Measurements from ENCODE around the gene COPB2.
"Not testable (repeated sequence)": the region's sequence is repeated elsewhere in the genome, so short reads cannot be mapped to it uniquely, and the experiment has no call there.

The COPB2 gene

DNA sequence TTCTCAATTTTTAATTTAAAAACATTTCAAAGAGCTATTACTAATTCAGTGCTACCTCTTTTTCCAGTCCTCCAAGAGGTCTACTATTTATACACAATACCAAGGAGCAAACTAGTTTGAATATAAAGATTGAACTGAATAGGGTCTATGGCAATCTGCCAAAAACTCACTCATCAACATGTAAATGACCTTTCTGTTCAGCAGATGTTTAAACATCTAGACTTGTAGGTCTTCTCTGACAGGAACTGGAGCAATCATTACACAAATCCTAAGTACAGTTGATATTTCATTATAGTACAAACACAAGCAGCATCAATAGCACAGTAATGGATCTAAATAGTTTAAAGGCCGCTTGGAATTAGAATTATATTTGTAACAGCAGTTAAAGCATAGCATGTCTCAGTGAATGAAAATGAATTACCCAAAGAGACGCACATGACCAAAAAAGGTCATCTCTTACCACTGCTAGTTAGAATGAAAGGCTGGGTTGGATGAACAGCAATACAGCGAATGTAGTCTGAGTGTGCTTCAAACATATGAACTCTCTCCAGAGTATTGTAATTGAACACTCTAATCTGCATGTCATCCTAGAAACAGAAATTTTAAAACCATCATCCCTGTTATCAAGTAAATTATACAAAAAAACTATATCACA lies 10.7 kb downstream of the COPB2 start:
- DNase-seq (ENCODE audit: low spot score) = peak; percentile 23

DNA sequence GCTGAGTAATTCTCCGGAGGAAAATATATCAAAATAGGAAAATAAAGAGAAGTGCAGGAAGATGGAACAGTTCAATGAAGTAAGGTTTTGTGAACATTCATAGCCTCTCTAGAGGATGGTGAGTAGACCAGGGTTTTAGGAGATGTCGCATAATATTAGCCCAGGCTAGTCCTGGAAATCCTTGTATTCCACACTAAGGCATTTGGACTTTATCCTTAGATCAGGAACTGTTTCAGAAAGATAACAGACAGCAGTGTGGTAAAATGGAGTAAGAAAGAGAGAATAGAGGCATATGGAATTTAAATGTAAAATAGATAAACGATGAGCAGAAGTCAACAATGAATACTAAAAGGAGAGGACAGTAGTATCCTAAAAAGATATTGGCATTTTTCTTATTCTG lies 12.1 kb downstream of the COPB2 start:
- DNase-seq (ENCODE audit: low spot score) = no peak

DNA sequence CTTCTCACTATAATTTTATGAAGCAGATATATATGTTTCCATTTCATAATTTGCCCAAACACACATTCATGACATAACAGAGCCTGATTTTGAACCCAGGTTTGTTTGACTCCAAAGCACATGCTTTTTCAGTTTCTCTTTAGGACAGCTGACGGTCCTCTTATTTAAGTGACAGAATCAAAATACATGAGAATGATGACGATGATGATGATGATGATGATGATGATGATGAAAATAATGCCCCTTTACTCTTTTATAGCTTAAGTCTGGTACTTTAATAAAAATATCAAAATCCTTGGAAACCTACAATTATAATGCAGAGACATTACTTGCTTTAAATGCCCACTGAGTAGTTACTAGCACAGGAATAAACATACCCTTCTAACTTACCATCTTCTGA lies 15.3 kb downstream of the COPB2 start:
- DNase-seq (ENCODE audit: low spot score) = no peak

DNA sequence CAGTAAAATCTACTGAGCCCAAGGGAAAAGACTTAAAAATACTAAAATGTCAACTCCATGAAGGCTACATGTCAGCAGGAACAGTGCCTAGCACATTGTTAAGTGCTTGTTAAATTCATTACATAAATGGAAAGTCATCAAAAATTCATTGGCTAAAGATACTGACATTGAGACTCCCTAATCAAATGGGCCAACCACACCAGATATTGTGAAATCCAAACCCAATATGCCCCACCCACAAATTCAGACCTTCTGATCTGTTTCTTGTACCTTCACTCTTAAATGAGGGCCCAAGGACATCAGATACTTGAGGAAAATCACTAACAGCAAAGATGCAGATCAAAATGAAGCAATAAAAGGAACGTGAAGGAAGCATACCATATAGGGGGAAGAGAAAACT lies 24.9 kb downstream of the COPB2 start:
- no peak for DNase-seq (ENCODE audit: low spot score)

DNA sequence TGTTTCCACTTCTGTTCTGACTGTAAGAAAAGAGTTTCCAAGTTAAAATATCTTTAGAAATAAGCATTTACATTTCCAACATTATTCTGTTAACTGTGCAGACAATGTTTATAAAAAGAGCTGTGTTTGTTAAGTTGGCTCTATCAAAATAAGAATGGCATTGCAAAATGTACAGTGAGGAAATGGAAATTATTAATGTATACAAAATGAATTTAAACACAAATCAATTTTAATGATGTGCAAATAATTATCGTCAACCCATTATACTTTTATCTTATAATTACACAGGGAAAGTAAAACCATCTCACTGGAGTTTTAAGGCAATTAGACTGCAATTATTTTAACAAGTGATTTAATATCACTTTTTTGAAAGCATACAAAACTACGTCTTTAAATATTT lies 28.2 kb downstream of the COPB2 start:
- DNase-seq (ENCODE audit: low spot score) = no peak

DNA sequence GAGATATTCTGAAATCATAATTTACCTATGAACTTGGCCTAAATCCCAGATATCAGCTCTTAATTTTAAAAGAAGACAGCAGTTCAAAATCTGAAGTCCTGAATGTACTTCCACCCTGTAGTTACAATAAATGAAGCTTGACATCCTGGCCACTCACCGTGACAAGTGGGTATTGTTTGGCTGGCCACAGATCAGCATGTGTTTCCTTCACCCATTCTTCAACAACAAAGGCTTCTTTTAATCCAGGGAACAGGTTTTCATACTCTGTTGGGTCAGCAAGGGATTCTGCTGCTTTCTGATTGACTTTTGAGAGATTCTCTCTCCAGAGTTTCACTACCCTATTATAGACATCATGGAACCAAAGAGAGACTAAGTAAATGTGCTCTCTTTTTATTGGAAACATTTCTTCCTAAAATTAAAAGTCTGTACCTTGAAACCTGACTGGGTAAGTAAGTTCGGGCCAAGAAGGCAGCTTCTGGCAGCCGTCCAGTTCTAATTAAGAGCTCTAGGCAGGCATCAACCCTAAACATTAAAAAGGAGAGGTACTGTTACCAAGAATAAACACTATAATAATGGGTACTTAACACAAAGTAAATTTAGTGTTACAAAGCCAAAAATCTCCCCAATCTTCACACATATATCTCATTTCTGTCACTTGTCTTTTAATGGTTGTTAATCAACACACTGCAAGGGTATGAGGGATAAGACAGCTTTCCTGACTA lies 30.4 kb downstream of the COPB2 start:
- DNase-seq (ENCODE audit: low spot score) = no peak

DNA sequence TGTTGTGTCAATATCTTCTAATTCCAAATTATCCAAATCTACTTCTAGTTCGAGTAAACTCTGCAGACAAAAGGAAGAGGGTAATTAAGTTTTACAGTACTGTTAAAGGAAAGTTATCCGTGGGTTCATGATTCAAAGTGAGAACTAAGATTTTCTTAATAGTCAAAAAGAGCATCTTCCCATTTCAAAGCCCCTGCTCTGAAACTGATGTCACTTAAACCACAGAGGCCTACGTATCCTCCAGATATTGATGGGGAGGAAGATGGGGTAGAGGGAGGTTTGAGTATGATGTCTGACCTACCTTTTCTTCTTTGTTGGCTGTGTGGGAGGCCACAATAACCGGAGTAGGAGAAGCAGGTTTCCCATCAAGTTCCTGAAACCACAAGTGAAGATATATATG lies 31.5 kb downstream of the COPB2 start:
- no peak for DNase-seq (ENCODE audit: low spot score)

DNA sequence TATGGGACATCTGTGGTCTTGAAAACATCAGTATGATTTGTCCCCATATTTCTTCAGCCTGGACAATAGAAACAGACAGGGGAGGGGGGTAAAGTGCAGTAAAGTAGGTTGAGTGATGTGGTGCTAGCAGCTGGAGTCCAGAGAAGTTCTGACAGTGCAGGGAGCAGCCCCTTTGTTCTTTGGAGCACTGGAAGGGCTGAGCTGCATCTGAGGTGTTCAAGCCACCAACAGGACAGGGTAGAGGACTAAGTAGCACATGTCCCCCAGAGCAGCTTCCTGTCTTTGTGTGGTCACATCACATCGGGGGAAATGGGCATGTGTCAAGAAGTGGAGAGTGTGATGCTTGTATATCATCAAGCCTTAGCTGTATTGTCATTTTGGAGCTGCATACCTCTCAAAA lies 33.6 kb downstream of the COPB2 start:
- no peak for DNase-seq (ENCODE audit: low spot score)

DNA sequence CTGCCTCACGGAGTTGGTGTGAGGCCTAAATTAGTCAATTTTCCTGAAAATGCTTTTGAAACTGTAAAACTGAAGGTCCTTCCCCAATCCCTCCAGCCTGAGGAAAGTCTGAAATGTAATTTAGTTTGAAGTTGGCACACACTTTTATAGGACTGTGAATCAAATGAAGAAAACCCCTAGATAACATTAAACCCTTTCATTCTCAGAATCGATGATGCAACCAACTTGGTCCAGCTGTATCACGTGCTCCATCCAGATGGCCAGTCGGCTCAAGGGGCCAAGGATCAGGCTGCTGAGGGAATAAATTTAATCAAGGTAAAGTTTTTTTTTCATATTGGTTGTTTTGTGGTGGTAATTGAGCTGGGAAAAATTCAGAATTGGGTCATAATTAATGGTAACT lies 34.0 kb downstream of the COPB2 start:
- DNase-seq (ENCODE audit: low spot score) = no peak

DNA sequence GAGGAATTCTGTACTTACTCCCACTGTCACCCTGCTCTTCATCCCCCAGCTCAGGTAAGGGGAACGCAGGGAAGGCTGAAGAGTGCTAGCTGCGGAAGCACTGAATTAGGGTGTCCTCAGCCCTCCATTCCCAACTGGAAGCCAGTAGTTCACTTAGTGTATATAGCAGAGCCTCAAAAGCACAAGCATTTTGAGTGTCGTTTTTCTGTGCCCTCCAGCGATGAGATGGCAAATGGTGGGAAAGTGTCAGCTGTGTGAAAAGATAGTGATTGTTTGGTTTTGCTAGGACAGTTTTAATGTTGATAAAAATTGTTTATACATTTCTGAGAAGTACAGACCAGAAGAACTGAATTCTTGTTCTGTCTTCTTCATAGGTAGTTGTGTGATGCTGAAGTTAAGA lies 34.8 kb downstream of the COPB2 start:
- peak; percentile 8 for DNase-seq (ENCODE audit: low spot score)

DNA sequence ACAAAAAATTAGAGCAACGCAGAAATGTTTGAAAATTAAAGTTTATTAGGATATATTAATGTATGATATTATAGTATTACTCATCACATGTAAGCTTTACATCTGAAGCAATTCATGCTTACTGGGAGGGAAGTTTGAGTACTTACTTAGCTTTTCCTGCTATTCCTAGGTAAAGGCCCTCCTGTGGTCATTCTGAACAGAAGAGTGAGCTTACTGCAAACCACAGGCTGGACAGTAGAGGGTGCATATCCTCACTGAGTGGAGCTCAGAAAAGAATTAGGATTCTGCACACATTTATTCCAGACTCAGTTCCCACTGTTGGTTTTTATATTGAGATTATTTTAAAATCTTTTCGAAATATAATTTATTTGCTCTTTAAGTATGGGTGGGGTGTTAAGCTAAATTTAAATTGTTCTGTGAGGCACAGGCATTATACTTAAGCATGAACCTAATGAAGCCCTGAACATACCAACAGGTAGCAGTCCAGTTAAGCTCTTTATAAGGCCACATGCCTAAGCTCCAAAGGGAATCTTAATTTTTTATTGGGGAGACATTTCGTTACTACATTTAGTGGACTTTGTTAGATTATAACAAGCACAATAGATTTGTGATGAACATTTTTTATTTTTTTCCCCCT lies 35.4 kb downstream of the COPB2 start:
- DNase-seq (ENCODE audit: low spot score) = peak; percentile 53

DNA sequence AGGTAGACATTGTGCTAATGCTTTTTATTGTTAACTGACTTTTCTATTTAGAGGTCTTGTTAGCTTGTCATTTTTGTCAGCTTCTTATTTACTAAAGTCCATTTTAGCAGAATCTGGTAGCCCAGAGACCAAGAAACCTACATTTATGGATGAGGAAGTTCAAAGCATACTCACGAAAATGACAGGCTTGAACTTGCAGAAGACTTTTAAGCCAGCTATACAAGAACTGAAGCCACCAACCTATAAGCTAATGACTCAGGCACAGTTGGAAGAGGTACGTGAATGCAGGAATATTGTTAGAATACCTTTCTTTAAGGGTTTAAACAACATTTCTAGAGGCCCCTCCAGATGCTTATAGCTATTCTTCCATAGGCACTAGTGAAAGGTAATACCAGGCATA lies 42.7 kb downstream of the COPB2 start:
- no peak for DNase-seq (ENCODE audit: low spot score)

DNA sequence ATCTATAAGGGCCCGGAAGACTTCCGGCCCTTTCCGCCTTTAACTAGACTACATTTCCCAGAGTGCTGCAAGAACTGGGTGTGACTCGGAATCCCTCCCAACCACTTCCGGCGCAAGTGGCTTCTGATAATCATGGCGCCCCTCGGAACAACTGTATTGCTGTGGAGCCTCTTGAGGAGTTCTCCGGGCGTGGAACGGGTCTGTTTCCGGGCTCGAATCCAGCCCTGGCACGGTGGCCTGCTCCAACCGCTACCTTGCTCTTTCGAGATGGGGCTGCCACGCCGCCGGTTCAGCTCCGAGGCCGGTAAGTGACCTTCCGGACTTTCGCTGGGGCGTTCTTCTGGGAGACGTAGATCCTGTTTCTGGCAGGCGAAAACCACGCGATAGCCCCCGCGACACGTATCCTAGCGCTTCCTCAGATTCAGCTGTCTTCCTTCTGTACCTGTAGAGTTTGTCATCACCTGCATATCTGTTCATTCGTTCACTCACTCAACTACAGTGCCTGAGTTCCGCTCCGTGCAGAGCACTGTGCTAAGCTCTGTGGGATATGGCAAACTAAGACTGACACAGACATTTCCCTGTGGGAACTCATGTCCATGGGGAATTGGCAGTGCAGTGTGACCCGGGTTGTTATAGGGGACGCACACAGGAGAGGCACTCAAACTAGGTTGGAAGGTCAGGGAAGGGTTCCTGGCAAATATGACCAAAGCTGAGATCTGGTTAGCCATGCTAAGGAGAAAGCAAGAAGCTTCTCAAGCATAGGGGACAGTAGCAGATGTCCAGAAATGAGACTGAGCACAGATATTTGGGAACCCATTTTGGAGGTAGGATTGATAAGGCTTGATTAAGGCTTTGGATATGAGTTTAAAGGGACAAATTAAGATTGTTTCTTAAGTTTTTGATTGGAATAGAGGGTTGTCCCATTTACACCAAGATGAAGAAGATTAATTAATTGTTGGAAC lies 45.3 kb downstream of the COPB2 start, which contains the start of gene MRPS22:
Gene MRPS22, plus strand, starts transcription at position 126 of the 962 bp plus-strand sequence. Its CDS starts 7 bp downstream, at position 133.
- peak; percentile 88 for DNase-seq (ENCODE audit: low spot score)

DNA sequence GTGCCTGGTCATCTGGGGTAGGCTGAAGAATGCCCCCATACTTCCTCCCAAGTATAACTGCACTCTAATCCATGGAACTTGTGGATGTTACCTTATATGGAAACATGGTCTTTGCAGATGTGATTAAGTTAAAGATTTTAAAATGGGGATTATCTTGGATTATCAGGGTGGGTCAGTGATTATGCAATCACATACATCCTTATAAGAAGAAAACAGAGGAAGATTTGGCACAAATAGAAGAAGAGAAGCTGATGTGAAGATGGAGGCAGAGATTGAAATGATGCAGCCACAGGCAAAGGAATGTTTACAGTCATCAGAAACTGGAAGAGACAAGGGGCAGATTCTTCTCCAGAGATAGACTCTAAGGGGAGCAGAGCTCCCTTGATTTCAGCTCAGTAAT lies 47.4 kb downstream of the COPB2 start:
- no peak for DNase-seq (ENCODE audit: low spot score)

DNA sequence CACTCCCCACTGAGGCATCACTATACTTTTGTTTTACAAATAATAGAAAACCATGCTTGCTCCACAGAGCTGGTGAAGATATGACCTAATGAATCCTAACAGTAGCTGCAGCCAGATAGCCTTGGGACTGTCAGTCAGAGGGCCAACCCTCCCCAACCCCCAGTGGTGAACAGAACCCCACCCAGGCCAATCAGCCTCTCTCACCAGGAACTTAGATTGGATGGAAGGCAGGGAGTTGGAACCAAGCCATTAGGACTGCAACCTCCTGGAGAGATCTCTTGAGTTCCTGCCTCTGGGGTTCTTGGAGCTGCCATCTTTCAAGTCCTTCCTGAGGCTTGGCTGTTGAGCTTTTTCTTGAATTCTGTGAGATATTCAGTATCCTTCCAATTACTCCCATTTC lies 48.7 kb downstream of the COPB2 start:
- DNase-seq (ENCODE audit: low spot score) = peak; percentile 25

DNA sequence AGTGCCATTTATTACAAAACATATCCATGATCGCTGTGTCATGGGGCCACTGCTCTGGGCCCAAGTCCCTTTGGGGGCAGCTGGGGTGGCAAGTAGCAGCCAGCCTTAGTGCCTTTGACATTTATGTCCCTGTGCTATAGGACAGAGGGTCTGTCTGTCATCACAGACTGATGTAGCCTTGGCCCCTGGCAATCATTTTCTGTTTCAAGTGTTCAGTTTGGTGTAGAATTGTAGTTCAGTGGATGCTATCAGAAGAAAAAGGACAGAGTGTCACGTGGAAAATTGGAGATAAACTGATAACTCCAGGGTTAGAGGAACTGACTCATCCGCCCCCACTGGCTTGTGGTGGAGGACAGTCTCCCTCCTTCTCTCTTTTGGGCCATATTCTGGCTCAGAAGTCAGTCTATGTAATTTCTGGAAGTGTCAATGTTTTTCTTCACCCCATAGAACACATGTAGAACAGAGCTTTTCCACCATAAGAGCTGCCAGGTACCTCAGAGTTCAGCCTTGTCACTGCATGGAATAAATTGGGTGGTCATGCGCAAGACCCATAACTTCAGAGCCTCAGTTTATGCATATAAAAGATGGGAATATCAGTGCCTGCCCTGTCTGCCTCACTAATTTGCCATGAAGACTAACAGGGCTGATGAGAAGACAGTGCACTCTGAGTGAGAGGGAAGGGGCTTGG lies 50.1 kb downstream of the COPB2 start:
- DNase-seq (ENCODE audit: low spot score) = no peak

DNA sequence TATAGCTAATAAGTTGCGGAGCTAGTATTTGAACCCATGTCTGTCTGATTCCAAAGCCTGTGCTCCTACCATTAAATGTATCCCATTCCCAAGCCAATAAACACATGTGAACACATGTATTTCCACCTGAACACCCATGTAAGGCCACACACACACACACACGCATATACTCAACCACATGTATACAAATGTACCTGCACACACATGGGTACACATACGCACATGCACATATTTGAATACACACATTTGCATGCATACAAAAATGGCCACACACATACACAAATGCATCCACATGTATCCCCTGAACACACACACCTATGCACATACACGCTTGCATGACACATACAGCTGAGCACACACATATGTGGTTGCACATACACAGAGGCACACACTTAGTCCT lies 51.0 kb downstream of the COPB2 start:
- no peak for DNase-seq (ENCODE audit: low spot score)

DNA sequence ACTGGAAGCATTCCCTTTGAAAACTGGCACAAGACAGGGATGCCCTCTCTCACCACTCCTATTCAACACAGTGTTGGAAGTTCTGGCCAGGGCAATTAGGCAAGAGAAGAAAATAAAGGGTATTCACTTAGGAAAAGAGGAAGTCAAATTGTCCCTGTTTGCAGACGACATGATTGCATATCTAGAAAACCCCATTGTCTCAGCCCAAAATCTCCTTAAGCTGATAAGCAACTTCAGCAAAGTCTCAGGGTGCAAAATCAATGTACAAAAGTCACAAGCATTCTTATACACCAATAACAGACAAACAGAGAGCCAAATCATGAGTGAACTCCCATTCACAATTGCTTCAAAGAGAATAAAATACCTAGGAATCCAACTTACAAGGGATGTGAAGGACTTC lies 54.8 kb downstream of the COPB2 start:
- DNase-seq (ENCODE audit: low spot score) = not testable (repeated sequence)

DNA sequence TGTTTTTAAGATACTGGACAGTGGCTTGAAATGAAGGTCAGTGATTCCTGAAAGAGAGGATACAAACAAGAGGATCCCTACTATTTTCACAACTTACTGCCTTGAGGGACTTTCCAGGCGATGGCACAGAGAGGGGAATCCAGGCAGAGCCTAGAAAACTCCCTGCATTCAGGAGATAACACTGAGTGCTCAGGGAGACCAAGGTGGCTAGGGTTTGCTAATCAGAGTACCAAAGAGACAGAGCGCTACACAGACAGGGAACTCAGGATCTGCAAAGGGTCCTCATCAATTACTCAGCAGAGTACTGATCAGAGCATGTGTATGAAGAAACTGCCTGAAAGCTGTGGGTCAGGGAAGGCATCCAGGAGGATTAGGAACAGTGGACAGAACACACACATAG lies 57.4 kb downstream of the COPB2 start:
- DNase-seq (ENCODE audit: low spot score) = no peak

DNA sequence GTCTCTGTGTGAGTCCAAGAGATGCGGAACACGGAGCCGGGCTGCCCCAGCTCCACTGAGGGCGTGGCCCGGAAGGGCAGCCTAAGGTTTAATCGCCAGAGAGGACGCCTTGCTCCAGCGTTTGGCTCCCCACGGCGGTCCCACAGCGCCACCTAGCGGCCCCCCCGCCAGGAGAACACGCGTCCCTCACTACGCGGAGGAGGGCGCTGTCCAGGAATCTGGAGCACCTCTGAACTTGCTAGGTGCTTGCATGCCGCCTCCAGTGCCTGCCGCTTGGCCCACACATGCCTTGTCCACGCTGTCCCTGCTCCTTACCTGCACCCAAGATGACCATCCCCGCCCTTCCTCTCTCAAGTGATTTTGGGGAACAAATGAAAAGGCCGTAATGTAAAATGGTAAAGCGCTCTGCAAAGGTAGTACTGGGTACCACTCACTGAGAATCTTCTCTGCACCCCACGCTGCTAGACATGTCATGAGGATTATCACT lies 60.0 kb downstream of the COPB2 start:
- peak; percentile 84 for DNase-seq (ENCODE audit: low spot score)

DNA sequence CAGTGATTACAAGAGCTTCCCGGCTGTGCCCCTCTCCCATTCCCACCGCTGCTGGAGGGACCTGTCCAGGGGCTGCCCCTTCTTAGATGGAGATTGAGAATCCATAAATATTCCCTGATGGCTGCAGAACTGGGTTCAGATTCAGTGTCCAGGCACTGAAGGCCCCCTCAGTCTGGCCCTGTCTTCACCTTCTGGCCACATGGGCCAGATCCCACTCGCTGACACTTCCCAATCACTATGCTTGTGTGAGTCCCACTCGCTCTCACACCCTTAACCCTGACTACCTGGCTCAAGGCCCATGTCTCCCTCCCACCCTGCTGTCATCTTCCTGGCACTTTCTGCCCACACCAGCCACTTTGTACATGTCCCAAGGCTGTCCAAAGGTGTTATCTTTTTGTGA lies 61.1 kb downstream of the COPB2 start:
- no peak for DNase-seq (ENCODE audit: low spot score)

All from hematopoietic multipotent progenitor cell treated with erythropoietin and hydrocortisone succinate and interleukin-3 and kit ligand, for 15 days (in vitro differentiated cells).